ENCODE measurements around the gene DTX4.

The DTX4 gene

GRCh38 chr11:59141191-59141590 lies 30.7 kb upstream of the DTX4 start:
- TF ChIP-seq USF1 (IDR thresholded peaks at IDR 0.05) (no peak), TEAD4 (IDR thresholded peaks at IDR 0.05) (no peak), TCF12 (IDR thresholded peaks at IDR 0.05; ENCODE audit: low read depth) (no peak), YY1 (IDR thresholded peaks at IDR 0.05; ENCODE audit: low read depth) (no peak), NFIC (IDR thresholded peaks at IDR 0.05) (no peak), EGR1 (IDR thresholded peaks at IDR 0.05) (no peak)

GRCh38 chr11:59141673-59142460 lies 30.1 kb upstream of the DTX4 start:
- no peak for TF ChIP-seq RAD21 (IDR thresholded peaks at IDR 0.05; ENCODE audit: low read depth)

- TF ChIP-seq TAF1 (IDR thresholded peaks at IDR 0.05; ENCODE audit: low read depth) (no peak), REST (IDR thresholded peaks at IDR 0.05; ENCODE audit: low read depth) (no peak), RAD21 (IDR thresholded peaks at IDR 0.05; ENCODE audit: low read depth) (no peak), USF1 (IDR thresholded peaks at IDR 0.05) (no peak), CREB1 (IDR thresholded peaks at IDR 0.05; ENCODE audit: low read depth) (no peak), TEAD4 (IDR thresholded peaks at IDR 0.05) (no peak), MAX (IDR thresholded peaks at IDR 0.05) (no peak), YY1 (IDR thresholded peaks at IDR 0.05; ENCODE audit: low read depth) (no peak), NFIC (IDR thresholded peaks at IDR 0.05) (no peak), FOXM1 (IDR thresholded peaks at IDR 0.05; ENCODE audit: borderline replicate concordance, low read depth) (no peak), EP300 (IDR thresholded peaks at IDR 0.05; ENCODE audit: borderline replicate concordance) (no peak), ZBTB7A (IDR thresholded peaks at IDR 0.05; ENCODE audit: low read depth) (no peak), EGR1 (IDR thresholded peaks at IDR 0.05) (no peak), CEBPB (IDR thresholded peaks at IDR 0.05) (no peak), TCF12 (IDR thresholded peaks at IDR 0.05; ENCODE audit: low read depth) (no peak)
These were observed 29.1 kb upstream of the DTX4 start, which contains the start of gene FAM111A for GRCh38 chr11:59142530-59143507. Gene FAM111A, plus strand, starts transcription at chr11:59142856. Its CDS starts 6,017 bp downstream, at chr11:59148873.

GRCh38 chr11:59144096-59144495 lies 27.8 kb upstream of the DTX4 start:
- TF ChIP-seq TAF1 (IDR thresholded peaks at IDR 0.05; ENCODE audit: low read depth) (no peak), TEAD4 (IDR thresholded peaks at IDR 0.05) (no peak), USF1 (IDR thresholded peaks at IDR 0.05) (no peak), REST (IDR thresholded peaks at IDR 0.05; ENCODE audit: low read depth) (no peak), FOXM1 (IDR thresholded peaks at IDR 0.05; ENCODE audit: borderline replicate concordance, low read depth) (no peak), CREB1 (IDR thresholded peaks at IDR 0.05; ENCODE audit: low read depth) (no peak), NFIC (IDR thresholded peaks at IDR 0.05) (no peak), MAX (IDR thresholded peaks at IDR 0.05) (no peak), RAD21 (IDR thresholded peaks at IDR 0.05; ENCODE audit: low read depth) (no peak), ZBTB7A (IDR thresholded peaks at IDR 0.05; ENCODE audit: low read depth) (no peak), YY1 (IDR thresholded peaks at IDR 0.05; ENCODE audit: low read depth) (no peak), EP300 (IDR thresholded peaks at IDR 0.05; ENCODE audit: borderline replicate concordance) (no peak)

All from Ishikawa (cell line).